HL-60 (cell line): ENCODE data around the gene AKAP1.
A peak's percentile ranks its signal among the peaks of the same experiment; 100 is the strongest.

ENCODE experiments used
- DNase-seq, 2 experiments: peaks; one replicate each; pipeline ENCODE4 v3.0.0-alpha.2; 2010 to 2020; ENCODE audit warnings: low read depth in 1 of 2, low spot score in 1 of 2
- H3K27ac ChIP-seq: fragments of 250-450 bp; sonication (Bioruptor Pico); replicated peaks from 2 replicates; pipeline ENCODE4 v1.5.1; 2020; ENCODE audit warnings: mild to moderate bottlenecking, moderate library complexity
- H3K27me3 ChIP-seq: fragments of 250-450 bp; sonication (Bioruptor Pico); 2 replicates; pipeline ENCODE4 v1.5.1; 2021; ENCODE audit warnings: mild to moderate bottlenecking, moderate library complexity; ENCODE audit not compliant: insufficient read depth, poor library complexity, severe bottlenecking
- H3K4me3 ChIP-seq: replicated peaks from 2 replicates; pipeline ENCODE4 v1.5.1; 2011; ENCODE audit warnings: mild to moderate bottlenecking, control low read depth, low read length; ENCODE audit not compliant: insufficient read depth
- GABPA ChIP-seq: IDR thresholded peaks from 2 replicates; pipeline ENCODE4 v1.6.1; 2012; ENCODE audit warnings: low read depth
- POLR2AphosphoS5 ChIP-seq: IDR thresholded peaks from 2 replicates; pipeline ENCODE4 v1.6.1; 2012; ENCODE audit warnings: low read depth
- SPI1 ChIP-seq: IDR thresholded peaks from 2 replicates; pipeline ENCODE4 v1.6.1; 2012; ENCODE audit warnings: low read depth, mild to moderate bottlenecking, borderline replicate concordance
- TF ChIP-seq, protein P1 (sequence below): IDR thresholded peaks from one replicate; pipeline ENCODE4 v1.5.1; 2011; ENCODE audit warnings: low read length, control low read depth, inconsistent platforms; ENCODE audit not compliant: insufficient read depth
- TF ChIP-seq, protein P2 (sequence below): IDR thresholded peaks from 2 replicates; pipeline ENCODE4 v1.6.1; 2012; ENCODE audit warnings: low read depth; ENCODE audit not compliant: insufficient replicate concordance

The AKAP1 gene

GRCh38 chr17:57111386-57111785, 26.3 kb downstream of the AKAP1 start:
- Histone ChIP-seq H3K27ac (peak overlapping the region; percentile 26; the same call in 1 of the 2 replicates), H3K4me3 (no peak overlapping the region), H3K27me3 (no peaks in the 10 kb centered on the region)
- DNase-seq = no peak
- TF ChIP-seq, protein P1, sequence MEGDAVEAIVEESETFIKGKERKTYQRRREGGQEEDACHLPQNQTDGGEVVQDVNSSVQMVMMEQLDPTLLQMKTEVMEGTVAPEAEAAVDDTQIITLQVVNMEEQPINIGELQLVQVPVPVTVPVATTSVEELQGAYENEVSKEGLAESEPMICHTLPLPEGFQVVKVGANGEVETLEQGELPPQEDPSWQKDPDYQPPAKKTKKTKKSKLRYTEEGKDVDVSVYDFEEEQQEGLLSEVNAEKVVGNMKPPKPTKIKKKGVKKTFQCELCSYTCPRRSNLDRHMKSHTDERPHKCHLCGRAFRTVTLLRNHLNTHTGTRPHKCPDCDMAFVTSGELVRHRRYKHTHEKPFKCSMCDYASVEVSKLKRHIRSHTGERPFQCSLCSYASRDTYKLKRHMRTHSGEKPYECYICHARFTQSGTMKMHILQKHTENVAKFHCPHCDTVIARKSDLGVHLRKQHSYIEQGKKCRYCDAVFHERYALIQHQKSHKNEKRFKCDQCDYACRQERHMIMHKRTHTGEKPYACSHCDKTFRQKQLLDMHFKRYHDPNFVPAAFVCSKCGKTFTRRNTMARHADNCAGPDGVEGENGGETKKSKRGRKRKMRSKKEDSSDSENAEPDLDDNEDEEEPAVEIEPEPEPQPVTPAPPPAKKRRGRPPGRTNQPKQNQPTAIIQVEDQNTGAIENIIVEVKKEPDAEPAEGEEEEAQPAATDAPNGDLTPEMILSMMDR = no peak
- no peak for TF ChIP-seq SPI1
- TF ChIP-seq GABPA = no peak
- no peak for TF ChIP-seq POLR2AphosphoS5
- TF ChIP-seq, protein P2, sequence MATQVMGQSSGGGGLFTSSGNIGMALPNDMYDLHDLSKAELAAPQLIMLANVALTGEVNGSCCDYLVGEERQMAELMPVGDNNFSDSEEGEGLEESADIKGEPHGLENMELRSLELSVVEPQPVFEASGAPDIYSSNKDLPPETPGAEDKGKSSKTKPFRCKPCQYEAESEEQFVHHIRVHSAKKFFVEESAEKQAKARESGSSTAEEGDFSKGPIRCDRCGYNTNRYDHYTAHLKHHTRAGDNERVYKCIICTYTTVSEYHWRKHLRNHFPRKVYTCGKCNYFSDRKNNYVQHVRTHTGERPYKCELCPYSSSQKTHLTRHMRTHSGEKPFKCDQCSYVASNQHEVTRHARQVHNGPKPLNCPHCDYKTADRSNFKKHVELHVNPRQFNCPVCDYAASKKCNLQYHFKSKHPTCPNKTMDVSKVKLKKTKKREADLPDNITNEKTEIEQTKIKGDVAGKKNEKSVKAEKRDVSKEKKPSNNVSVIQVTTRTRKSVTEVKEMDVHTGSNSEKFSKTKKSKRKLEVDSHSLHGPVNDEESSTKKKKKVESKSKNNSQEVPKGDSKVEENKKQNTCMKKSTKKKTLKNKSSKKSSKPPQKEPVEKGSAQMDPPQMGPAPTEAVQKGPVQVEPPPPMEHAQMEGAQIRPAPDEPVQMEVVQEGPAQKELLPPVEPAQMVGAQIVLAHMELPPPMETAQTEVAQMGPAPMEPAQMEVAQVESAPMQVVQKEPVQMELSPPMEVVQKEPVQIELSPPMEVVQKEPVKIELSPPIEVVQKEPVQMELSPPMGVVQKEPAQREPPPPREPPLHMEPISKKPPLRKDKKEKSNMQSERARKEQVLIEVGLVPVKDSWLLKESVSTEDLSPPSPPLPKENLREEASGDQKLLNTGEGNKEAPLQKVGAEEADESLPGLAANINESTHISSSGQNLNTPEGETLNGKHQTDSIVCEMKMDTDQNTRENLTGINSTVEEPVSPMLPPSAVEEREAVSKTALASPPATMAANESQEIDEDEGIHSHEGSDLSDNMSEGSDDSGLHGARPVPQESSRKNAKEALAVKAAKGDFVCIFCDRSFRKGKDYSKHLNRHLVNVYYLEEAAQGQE = no peak

DNA sequence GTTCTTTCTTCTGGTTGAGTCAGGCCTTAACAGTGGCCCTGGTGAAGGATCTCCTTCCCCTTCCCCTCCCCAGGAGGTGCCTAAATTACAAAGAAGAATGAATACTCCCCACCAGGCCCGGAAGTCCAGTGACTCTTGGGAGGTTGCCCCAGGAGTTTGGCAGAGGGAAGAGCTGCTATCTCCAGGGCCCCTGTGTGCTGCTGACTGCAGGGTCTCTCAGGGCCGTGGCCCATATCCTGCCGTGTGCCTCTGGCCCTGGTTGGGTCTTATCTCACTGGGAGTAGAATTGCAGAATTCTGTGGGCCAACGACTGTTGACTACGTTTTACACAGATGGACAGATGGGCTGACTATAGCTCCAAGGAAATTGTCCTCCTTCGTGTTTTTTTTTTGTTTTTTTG, 28.0 kb downstream of the AKAP1 start:
- Histone ChIP-seq H3K27me3 (no peaks in the 10 kb centered on the region), H3K27ac (no peak overlapping the region), H3K4me3 (no peak overlapping the region)
- no peak for DNase-seq
- TF ChIP-seq, protein P1 = no peak
- no peak for TF ChIP-seq SPI1
- no peak for TF ChIP-seq GABPA
- TF ChIP-seq POLR2AphosphoS5 = no peak
- TF ChIP-seq, protein P2 = no peak

- Histone ChIP-seq H3K4me3 (no peak overlapping the region), H3K27ac (no peak overlapping the region), H3K27me3 (no peaks in the 10 kb centered on the region)
- no peak for DNase-seq
- TF ChIP-seq, protein P2 = no peak
- no peak for TF ChIP-seq POLR2AphosphoS5
- TF ChIP-seq, protein P1 = no peak
- no peak for TF ChIP-seq SPI1
- no peak for TF ChIP-seq GABPA
Measured at GRCh38 chr17:57113656-57114055, 28.6 kb downstream of the AKAP1 start.
